SK-N-SH (cell line): ENCODE measurements around the gene EPDR1.

Experiments
- CHD2 ChIP-seq: fragments of 150-350 bp; IDR thresholded peaks from 2 replicates; pipeline ENCODE4 v1.6.1; 2018; ENCODE audit warnings: low read length; ENCODE audit not compliant: partially characterized antibody
- EZH2phosphoT487 ChIP-seq: fragments of 200-600 bp; sonication (generic); IDR thresholded peaks from 2 replicates; pipeline ENCODE4 v1.6.1; 2017; ENCODE audit warnings: low read depth, mixed run types, mild to moderate bottlenecking, antibody characterized with exemption, moderate library complexity, borderline replicate concordance
- FOXM1 ChIP-seq: IDR thresholded peaks from 2 replicates; pipeline ENCODE4 v1.4.0; 2012; ENCODE audit warnings: low read depth, mild to moderate bottlenecking
- GABPA ChIP-seq: IDR thresholded peaks from 2 replicates; pipeline ENCODE4 v1.4.0; 2012; ENCODE audit warnings: low read depth, mild to moderate bottlenecking
- POLR2AphosphoS5 ChIP-seq: IDR thresholded peaks from 2 replicates; pipeline ENCODE4 v1.6.1; 2012; ENCODE audit warnings: low read depth, low read length
- RFX5 ChIP-seq: IDR thresholded peaks from 2 replicates; pipeline ENCODE4 v1.6.1; 2012; ENCODE audit warnings: mild to moderate bottlenecking, improper control_type of control experiment, low read length
- SMC3 ChIP-seq: IDR thresholded peaks from 2 replicates; pipeline ENCODE4 v1.6.1; 2012; ENCODE audit warnings: low read depth, low read length, improper control_type of control experiment
- TAF1 ChIP-seq: IDR thresholded peaks from 2 replicates; pipeline ENCODE4 v1.6.1; 2012; ENCODE audit warnings: low read depth, mild to moderate bottlenecking, low read length, moderate library complexity, borderline replicate concordance
- TEAD4 ChIP-seq: IDR thresholded peaks from 2 replicates; pipeline ENCODE4 v1.4.0; 2012; ENCODE audit warnings: mild to moderate bottlenecking, borderline replicate concordance; ENCODE audit not compliant: insufficient read depth
- TF ChIP-seq, protein P1 (sequence below): fragments of 200-600 bp; sonication (generic); IDR thresholded peaks from 2 replicates; pipeline ENCODE4 v1.6.1; 2017; ENCODE audit warnings: antibody characterized with exemption, mild to moderate bottlenecking, moderate library complexity
- TF ChIP-seq, protein P2 (sequence below): IDR thresholded peaks from 2 replicates; pipeline ENCODE4 v1.4.0; 2012; ENCODE audit warnings: low read depth

- TF ChIP-seq, protein P1, sequence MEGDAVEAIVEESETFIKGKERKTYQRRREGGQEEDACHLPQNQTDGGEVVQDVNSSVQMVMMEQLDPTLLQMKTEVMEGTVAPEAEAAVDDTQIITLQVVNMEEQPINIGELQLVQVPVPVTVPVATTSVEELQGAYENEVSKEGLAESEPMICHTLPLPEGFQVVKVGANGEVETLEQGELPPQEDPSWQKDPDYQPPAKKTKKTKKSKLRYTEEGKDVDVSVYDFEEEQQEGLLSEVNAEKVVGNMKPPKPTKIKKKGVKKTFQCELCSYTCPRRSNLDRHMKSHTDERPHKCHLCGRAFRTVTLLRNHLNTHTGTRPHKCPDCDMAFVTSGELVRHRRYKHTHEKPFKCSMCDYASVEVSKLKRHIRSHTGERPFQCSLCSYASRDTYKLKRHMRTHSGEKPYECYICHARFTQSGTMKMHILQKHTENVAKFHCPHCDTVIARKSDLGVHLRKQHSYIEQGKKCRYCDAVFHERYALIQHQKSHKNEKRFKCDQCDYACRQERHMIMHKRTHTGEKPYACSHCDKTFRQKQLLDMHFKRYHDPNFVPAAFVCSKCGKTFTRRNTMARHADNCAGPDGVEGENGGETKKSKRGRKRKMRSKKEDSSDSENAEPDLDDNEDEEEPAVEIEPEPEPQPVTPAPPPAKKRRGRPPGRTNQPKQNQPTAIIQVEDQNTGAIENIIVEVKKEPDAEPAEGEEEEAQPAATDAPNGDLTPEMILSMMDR = no peak
- TF ChIP-seq, protein P2, sequence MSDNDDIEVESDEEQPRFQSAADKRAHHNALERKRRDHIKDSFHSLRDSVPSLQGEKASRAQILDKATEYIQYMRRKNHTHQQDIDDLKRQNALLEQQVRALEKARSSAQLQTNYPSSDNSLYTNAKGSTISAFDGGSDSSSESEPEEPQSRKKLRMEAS = no peak
- TF ChIP-seq POLR2AphosphoS5 (no peak), RFX5 (no peak), SMC3 (no peak), TEAD4 (no peak), EZH2phosphoT487 (no peak), GABPA (no peak), CHD2 (no peak), FOXM1 (no peak), TAF1 (no peak)
Observed at GRCh38 chr7:38000272-38000671, 79.8 kb downstream of the EPDR1 start.
